ENCODE measurements around the gene ISM1. TPM values are rescaled to one million over a fixed set of nuclear protein-coding genes. Genes with fewer than 3 reads are reported as not detected.

ISM1 gene
- total RNA-seq, 1 donor from 2014 or later, result 1.0 TPM

DNA sequence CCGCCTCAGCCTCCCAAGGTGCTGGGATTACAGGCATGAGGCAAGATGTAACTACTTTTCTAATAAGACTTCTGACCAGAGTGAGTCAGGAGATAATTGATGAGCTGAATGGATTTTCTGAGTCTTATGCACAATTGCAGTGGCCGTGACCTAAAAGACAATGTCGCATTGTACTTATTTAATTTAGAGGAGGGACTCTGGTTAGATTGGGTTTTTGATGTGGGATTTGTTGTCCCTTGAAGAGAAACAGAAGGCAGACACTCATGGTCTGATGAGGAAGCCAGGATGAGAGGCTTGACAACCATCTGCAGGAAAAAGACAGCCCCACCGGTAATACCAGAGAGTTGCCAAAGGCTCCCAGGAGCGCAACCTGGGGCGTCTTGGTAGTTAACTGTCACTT lies 68.0 kb downstream of the ISM1 start:
- H3K9ac ChIP-seq (ENCODE audit: low read depth in 1 of 3, low read length in 3 of 3), result no peak overlapping the region
- H3K4me3 ChIP-seq (ENCODE audit: low read length in 3 of 3), result no peak overlapping the region
- no peaks in the 10 kb centered on the region for H3K4me1 ChIP-seq (ENCODE audit: control insufficient read depth in 3 of 3, insufficient read depth in 3 of 3, low read length in 3 of 3)
- H3K36me3 ChIP-seq (ENCODE audit: control insufficient read depth in 3 of 3, insufficient read depth in 3 of 3, low read length in 3 of 3), result no peaks in the 10 kb centered on the region
- H3K27ac ChIP-seq (ENCODE audit: low read depth, low read length), result no peak overlapping the region
- H3K9me3 ChIP-seq (ENCODE audit: control insufficient read depth in 3 of 3, low read length in 3 of 3), result no peaks in the 10 kb centered on the region
- no peaks in the 10 kb centered on the region for H3K27me3 ChIP-seq (ENCODE audit: control insufficient read depth in 3 of 3, insufficient read depth in 3 of 3, low read length in 3 of 3)

DNA sequence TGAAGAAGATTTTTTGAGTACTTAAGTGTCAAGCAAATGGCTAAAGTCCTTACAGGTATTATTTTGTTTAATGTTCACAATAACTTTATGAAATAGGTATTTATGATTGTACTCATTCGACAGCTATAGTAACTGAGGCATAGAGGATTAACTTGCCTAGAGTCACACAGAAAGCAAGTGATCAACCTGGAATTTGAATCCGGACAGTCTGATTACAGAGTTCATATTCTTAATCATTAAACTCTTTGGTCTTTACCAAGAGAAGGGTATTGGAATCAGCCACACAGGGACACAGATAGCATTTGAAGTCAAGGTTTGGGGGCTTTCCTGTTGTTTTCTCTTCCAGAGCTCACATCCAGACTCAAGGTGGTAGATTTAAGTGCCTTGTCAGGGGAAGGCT lies 69.7 kb downstream of the ISM1 start:
- Histone ChIP-seq H3K27ac (ENCODE audit: low read depth, low read length) (no peak overlapping the region), H3K9ac (ENCODE audit: low read depth in 1 of 3, low read length in 3 of 3) (no peak overlapping the region), H3K4me3 (ENCODE audit: low read length in 3 of 3) (no peak overlapping the region), H3K4me1 (ENCODE audit: control insufficient read depth in 3 of 3, insufficient read depth in 3 of 3, low read length in 3 of 3) (no peaks in the 10 kb centered on the region), H3K27me3 (ENCODE audit: control insufficient read depth in 3 of 3, insufficient read depth in 3 of 3, low read length in 3 of 3) (no peaks in the 10 kb centered on the region), H3K36me3 (ENCODE audit: control insufficient read depth in 3 of 3, insufficient read depth in 3 of 3, low read length in 3 of 3) (peaks cover 0 to 3% (median 0%) of the 10 kb centered on the region in 3 donors), H3K9me3 (ENCODE audit: control insufficient read depth in 3 of 3, low read length in 3 of 3) (no peaks in the 10 kb centered on the region)

- Histone ChIP-seq H3K9me3 (ENCODE audit: control insufficient read depth in 3 of 3, low read length in 3 of 3) (no peaks in the 10 kb centered on the region), H3K27me3 (ENCODE audit: control insufficient read depth in 3 of 3, insufficient read depth in 3 of 3, low read length in 3 of 3) (no peaks in the 10 kb centered on the region), H3K4me3 (ENCODE audit: low read length in 3 of 3) (no peak overlapping the region)
These were observed 70.1 kb downstream of the ISM1 start for GRCh38 chr20:13291157-13291556.

GRCh38 chr20:13292201-13292885 lies 71.3 kb downstream of the ISM1 start:
- Histone ChIP-seq H3K9ac (ENCODE audit: low read depth in 1 of 3, low read length in 3 of 3) (no peak overlapping the region), H3K27ac (ENCODE audit: low read depth, low read length) (no peak overlapping the region), H3K4me1 (ENCODE audit: control insufficient read depth in 3 of 3, insufficient read depth in 3 of 3, low read length in 3 of 3) (no peaks in the 10 kb centered on the region), H3K27me3 (ENCODE audit: control insufficient read depth in 3 of 3, insufficient read depth in 3 of 3, low read length in 3 of 3) (no peaks in the 10 kb centered on the region), H3K9me3 (ENCODE audit: control insufficient read depth in 3 of 3, low read length in 3 of 3) (no peaks in the 10 kb centered on the region), H3K4me3 (ENCODE audit: low read length in 3 of 3) (no peak overlapping the region), H3K36me3 (ENCODE audit: control insufficient read depth in 3 of 3, insufficient read depth in 3 of 3, low read length in 3 of 3) (peaks cover 0 to 3% (median 0%) of the 10 kb centered on the region in 3 donors)

More at GRCh38 chr20:13291157-13291556, 70.1 kb downstream of the ISM1 start:
- no peak overlapping the region for H3K9ac ChIP-seq (ENCODE audit: low read depth in 1 of 3, low read length in 3 of 3)
- no peaks in the 10 kb centered on the region for H3K4me1 ChIP-seq (ENCODE audit: control insufficient read depth in 3 of 3, insufficient read depth in 3 of 3, low read length in 3 of 3)
- H3K36me3 ChIP-seq (ENCODE audit: control insufficient read depth in 3 of 3, insufficient read depth in 3 of 3, low read length in 3 of 3), result peaks cover 0 to 3% (median 0%) of the 10 kb centered on the region in 3 donors
- H3K27ac ChIP-seq (ENCODE audit: low read depth, low read length), result no peak overlapping the region

DNA sequence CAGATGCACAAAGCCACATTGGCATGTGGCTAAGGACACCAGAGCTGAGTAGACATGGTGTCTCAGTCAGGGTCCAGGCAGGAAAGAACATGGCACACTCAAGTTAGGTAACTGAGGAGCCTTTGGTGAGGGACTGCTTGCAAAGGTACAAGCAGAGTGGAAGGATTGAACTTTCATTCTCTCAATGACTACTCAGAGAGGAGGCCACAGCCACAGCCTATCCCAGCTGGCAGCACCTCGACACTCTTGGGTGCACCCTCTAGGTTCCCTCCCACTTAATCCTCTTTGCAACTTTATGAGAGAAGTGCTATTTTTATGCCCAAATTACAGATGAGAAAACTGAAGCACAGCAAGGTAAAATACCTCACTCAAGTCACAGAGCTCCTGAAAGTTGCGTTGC lies 73.4 kb downstream of the ISM1 start:
- Histone ChIP-seq H3K4me1 (ENCODE audit: control insufficient read depth in 3 of 3, insufficient read depth in 3 of 3, low read length in 3 of 3) (no peaks in the 10 kb centered on the region), H3K9ac (ENCODE audit: low read depth in 1 of 3, low read length in 3 of 3) (no peak overlapping the region), H3K27ac (ENCODE audit: low read depth, low read length) (no peak overlapping the region), H3K9me3 (ENCODE audit: control insufficient read depth in 3 of 3, low read length in 3 of 3) (no peaks in the 10 kb centered on the region), H3K4me3 (ENCODE audit: low read length in 3 of 3) (no peak overlapping the region), H3K36me3 (ENCODE audit: control insufficient read depth in 3 of 3, insufficient read depth in 3 of 3, low read length in 3 of 3) (peaks cover 0 to 3% (median 0%) of the 10 kb centered on the region in 3 donors), H3K27me3 (ENCODE audit: control insufficient read depth in 3 of 3, insufficient read depth in 3 of 3, low read length in 3 of 3) (no peaks in the 10 kb centered on the region)

GRCh38 chr20:13295637-13296036 lies 74.6 kb downstream of the ISM1 start:
- Histone ChIP-seq H3K27me3 (ENCODE audit: control insufficient read depth in 3 of 3, insufficient read depth in 3 of 3, low read length in 3 of 3) (no peaks in the 10 kb centered on the region), H3K9me3 (ENCODE audit: control insufficient read depth in 3 of 3, low read length in 3 of 3) (no peaks in the 10 kb centered on the region), H3K36me3 (ENCODE audit: control insufficient read depth in 3 of 3, insufficient read depth in 3 of 3, low read length in 3 of 3) (peaks cover 0 to 3% (median 0%) of the 10 kb centered on the region in 3 donors), H3K27ac (ENCODE audit: low read depth, low read length) (no peak overlapping the region), H3K4me1 (ENCODE audit: control insufficient read depth in 3 of 3, insufficient read depth in 3 of 3, low read length in 3 of 3) (no peaks in the 10 kb centered on the region), H3K9ac (ENCODE audit: low read depth in 1 of 3, low read length in 3 of 3) (no peak overlapping the region), H3K4me3 (ENCODE audit: low read length in 3 of 3) (no peak overlapping the region)

GRCh38 chr20:13296070-13296469 lies 75.0 kb downstream of the ISM1 start:
- no peaks in the 10 kb centered on the region for H3K9me3 ChIP-seq (ENCODE audit: control insufficient read depth in 3 of 3, low read length in 3 of 3)
- peaks cover 0 to 3% (median 0%) of the 10 kb centered on the region in 3 donors for H3K36me3 ChIP-seq (ENCODE audit: control insufficient read depth in 3 of 3, insufficient read depth in 3 of 3, low read length in 3 of 3)
- no peak overlapping the region for H3K4me3 ChIP-seq (ENCODE audit: low read length in 3 of 3)
- H3K27me3 ChIP-seq (ENCODE audit: control insufficient read depth in 3 of 3, insufficient read depth in 3 of 3, low read length in 3 of 3), result no peaks in the 10 kb centered on the region
- no peak overlapping the region for H3K27ac ChIP-seq (ENCODE audit: low read depth, low read length)
- H3K9ac ChIP-seq (ENCODE audit: low read depth in 1 of 3, low read length in 3 of 3), result no peak overlapping the region
- H3K4me1 ChIP-seq (ENCODE audit: control insufficient read depth in 3 of 3, insufficient read depth in 3 of 3, low read length in 3 of 3), result no peaks in the 10 kb centered on the region

- H3K9ac ChIP-seq (ENCODE audit: low read depth in 1 of 3, low read length in 3 of 3), result no peak overlapping the region
- no peak overlapping the region for H3K27ac ChIP-seq (ENCODE audit: low read depth, low read length)
- H3K27me3 ChIP-seq (ENCODE audit: control insufficient read depth in 3 of 3, insufficient read depth in 3 of 3, low read length in 3 of 3), result no peaks in the 10 kb centered on the region
- H3K4me3 ChIP-seq (ENCODE audit: low read length in 3 of 3), result no peak overlapping the region
- peaks cover 0 to 3% (median 0%) of the 10 kb centered on the region in 3 donors for H3K36me3 ChIP-seq (ENCODE audit: control insufficient read depth in 3 of 3, insufficient read depth in 3 of 3, low read length in 3 of 3)
- H3K4me1 ChIP-seq (ENCODE audit: control insufficient read depth in 3 of 3, insufficient read depth in 3 of 3, low read length in 3 of 3), result no peaks in the 10 kb centered on the region
- H3K9me3 ChIP-seq (ENCODE audit: control insufficient read depth in 3 of 3, low read length in 3 of 3), result no peaks in the 10 kb centered on the region
These were observed 76.2 kb downstream of the ISM1 start for GRCh38 chr20:13297147-13297899.

DNA sequence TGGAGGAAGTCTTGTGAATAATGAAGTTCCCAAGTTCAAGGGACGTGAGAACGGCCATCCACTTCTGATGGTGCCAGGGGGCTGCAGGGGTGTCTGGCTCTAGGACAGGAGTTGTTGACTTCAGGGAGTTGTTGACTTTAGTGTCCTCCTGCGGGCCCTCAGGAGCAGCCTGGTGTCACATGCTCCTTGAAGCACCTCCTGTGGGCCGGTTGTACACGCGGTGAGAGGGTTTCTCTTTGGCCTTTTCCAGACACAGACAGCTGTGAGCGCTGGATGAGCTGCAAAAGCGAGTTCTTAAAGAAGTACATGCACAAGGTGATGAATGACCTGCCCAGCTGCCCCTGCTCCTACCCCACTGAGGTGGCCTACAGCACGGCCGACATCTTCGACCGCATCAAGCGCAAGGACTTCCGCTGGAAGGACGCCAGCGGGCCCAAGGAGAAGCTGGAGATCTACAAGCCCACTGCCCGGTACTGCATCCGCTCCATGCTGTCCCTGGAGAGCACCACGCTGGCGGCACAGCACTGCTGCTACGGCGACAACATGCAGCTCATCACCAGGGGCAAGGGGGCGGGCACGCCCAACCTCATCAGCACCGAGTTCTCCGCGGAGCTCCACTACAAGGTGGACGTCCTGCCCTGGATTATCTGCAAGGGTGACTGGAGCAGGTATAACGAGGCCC lies 77.8 kb downstream of the ISM1 start:
- Histone ChIP-seq H3K4me3 (ENCODE audit: low read length in 3 of 3) (no peak overlapping the region), H3K36me3 (ENCODE audit: control insufficient read depth in 3 of 3, insufficient read depth in 3 of 3, low read length in 3 of 3) (peaks cover 0 to 3% (median 0%) of the 10 kb centered on the region in 3 donors), H3K9ac (ENCODE audit: low read depth in 1 of 3, low read length in 3 of 3) (no peak overlapping the region), H3K27me3 (ENCODE audit: control insufficient read depth in 3 of 3, insufficient read depth in 3 of 3, low read length in 3 of 3) (no peaks in the 10 kb centered on the region), H3K9me3 (ENCODE audit: control insufficient read depth in 3 of 3, low read length in 3 of 3) (no peaks in the 10 kb centered on the region), H3K27ac (ENCODE audit: low read depth, low read length) (no peak overlapping the region), H3K4me1 (ENCODE audit: control insufficient read depth in 3 of 3, insufficient read depth in 3 of 3, low read length in 3 of 3) (no peaks in the 10 kb centered on the region)

DNA sequence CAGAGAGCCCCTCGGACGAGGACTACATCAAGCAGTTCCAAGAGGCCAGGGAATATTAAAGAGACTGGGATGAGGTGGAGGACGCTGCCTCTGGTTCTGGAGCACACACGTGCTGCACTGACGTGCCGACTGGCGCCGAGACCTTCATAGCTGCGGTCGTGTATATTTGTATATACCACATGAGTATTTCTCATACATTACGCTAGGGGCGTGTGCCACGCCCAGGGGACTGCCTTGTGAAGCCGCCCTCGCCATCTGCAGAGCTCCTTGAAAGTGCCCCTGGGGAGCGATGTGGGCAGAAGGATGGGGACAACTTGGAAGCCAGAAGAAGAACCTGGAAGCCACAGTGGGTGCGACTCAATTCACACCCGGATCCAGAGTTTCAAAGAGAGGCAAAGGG lies 78.3 kb downstream of the ISM1 start:
- Histone ChIP-seq H3K36me3 (ENCODE audit: control insufficient read depth in 3 of 3, insufficient read depth in 3 of 3, low read length in 3 of 3) (peaks cover 0 to 3% (median 0%) of the 10 kb centered on the region in 3 donors), H3K9me3 (ENCODE audit: control insufficient read depth in 3 of 3, low read length in 3 of 3) (no peaks in the 10 kb centered on the region), H3K27me3 (ENCODE audit: control insufficient read depth in 3 of 3, insufficient read depth in 3 of 3, low read length in 3 of 3) (no peaks in the 10 kb centered on the region), H3K4me1 (ENCODE audit: control insufficient read depth in 3 of 3, insufficient read depth in 3 of 3, low read length in 3 of 3) (no peaks in the 10 kb centered on the region), H3K4me3 (ENCODE audit: low read length in 3 of 3) (no peak overlapping the region), H3K27ac (ENCODE audit: low read depth, low read length) (no peak overlapping the region), H3K9ac (ENCODE audit: low read depth in 1 of 3, low read length in 3 of 3) (no peak overlapping the region)

Measured in skeletal muscle tissue (tissue), 4 donors.